Activated CD8-positive, alpha-beta T cell treated with anti-CD3 and anti-CD28 coated beads, Interleukin-2, amount 10 ng/mL, durations not matched to agents 7 days and 5 days (primary cell): Measurements from ENCODE around the gene KRTAP2-1. TPM values are rescaled to one million over a fixed set of nuclear protein-coding genes. Genes with fewer than 3 reads are reported as not detected.
"Not testable (repeated sequence)": the region's sequence is repeated elsewhere in the genome, so short reads cannot be mapped to it uniquely, and the experiment has no call there.

ENCODE experiments used
- ATAC-seq: fragments of 150-1000 bp; cut with Tn5 transposase; one replicate; pipeline ENCODE4 v1.10.0; 2021; ENCODE audit warnings: moderate library complexity
- CTCF ChIA-PET: fragments of 350-600 bp; sonication (Branson Sonifier 250); formaldehyde crosslinking; loops from one replicate; lab custom pipeline; 2021; ENCODE audit warnings: antibody characterized with exemption; lab: Charles Lee
- POLR2A ChIA-PET: fragments of 350-600 bp; sonication (Branson Sonifier 250); formaldehyde crosslinking; loops from one replicate; lab custom pipeline; 2021; ENCODE audit warnings: antibody characterized with exemption; lab: Charles Lee
- DNase-seq: peaks from one replicate; pipeline ENCODE4 v3.0.0-alpha.2; 2020
- H3K27ac Mint-ChIP-seq: one replicate; pipeline ENCODE4 v1.8.0; 2021; ENCODE audit warnings: mild to moderate bottlenecking, mixed read lengths
- H3K27me3 Mint-ChIP-seq: one replicate; pipeline ENCODE4 v1.8.0; 2021; ENCODE audit warnings: low read depth, mixed read lengths
- H3K36me3 Mint-ChIP-seq: one replicate; pipeline ENCODE4 v1.8.0; 2021; ENCODE audit warnings: low read depth, mixed read lengths
- H3K4me1 Mint-ChIP-seq: one replicate; pipeline ENCODE4 v1.8.0; 2021; ENCODE audit warnings: low read depth, mixed read lengths
- H3K4me3 Mint-ChIP-seq: one replicate; pipeline ENCODE4 v1.8.0; 2021; ENCODE audit warnings: mild to moderate bottlenecking, mixed read lengths
- H3K9me3 Mint-ChIP-seq: one replicate; pipeline ENCODE4 v1.8.0; 2022; ENCODE audit warnings: mixed read lengths; ENCODE audit not compliant: insufficient read depth
- total RNA-seq, 2 experiments: library from RNA; stranded (reverse); gene quantifications; one replicate each; pipeline ENCODE4 v1.2.3, GENCODE V29; 2021

The KRTAP2-1 gene
- total RNA-seq, 2 experiments from 2014 or later: not detected

DNA sequence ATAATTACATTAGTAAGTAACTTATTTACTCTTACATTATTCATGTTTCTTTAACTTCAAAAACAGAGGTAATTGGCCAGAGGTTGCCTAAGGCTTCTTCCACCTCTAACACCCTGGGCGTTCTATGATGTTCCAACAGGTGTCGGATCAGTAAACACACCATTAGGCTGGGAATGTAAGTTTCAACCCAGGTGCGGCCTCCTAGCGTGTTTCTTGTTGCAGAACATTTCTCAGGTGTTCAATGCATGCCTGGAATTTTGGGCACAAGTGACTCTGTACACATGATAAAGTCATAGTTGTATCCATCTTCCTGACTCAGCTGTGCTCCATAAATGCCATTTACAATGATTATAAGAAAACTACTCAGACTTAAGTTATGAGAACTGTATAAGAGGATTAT lies 6.9 kb upstream of the KRTAP2-1 start:
- Mint-ChIP-seq H3K4me1 (no peaks in the 10 kb centered on the region), H3K9me3 (no peaks in the 10 kb centered on the region), H3K27me3 (peaks cover 31% of the 10 kb centered on the region), H3K36me3 (no peaks in the 10 kb centered on the region), H3K4me3 (no peak overlapping the region), H3K27ac (no peak overlapping the region)
- DNase-seq (no peak), ATAC-seq (no peak)
- ChIA-PET CTCF (no interaction called here), POLR2A (no interaction called here)

DNA sequence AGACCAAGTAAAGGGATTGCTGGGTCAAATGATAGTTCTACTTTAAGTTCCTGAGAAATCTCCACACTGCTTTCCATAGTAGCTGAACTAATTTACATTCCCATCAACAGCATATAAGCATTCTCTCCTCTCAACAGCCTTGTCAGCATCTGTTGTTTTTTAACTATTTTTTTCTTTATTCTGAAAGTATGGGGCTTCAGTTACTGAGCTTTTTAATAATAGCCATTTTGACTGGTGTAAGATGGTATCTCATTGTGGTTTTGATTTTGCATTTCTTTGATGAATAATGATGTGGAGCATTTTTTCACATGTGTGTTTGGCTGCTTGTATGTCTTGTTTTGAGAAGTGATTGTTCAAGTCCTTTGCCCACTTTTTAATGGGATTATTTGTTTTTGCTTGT lies 5.5 kb upstream of the KRTAP2-1 start:
- Mint-ChIP-seq H3K4me3 (no peak overlapping the region), H3K27me3 (peaks cover 28% of the 10 kb centered on the region), H3K9me3 (no peaks in the 10 kb centered on the region), H3K4me1 (no peaks in the 10 kb centered on the region), H3K36me3 (no peaks in the 10 kb centered on the region), H3K27ac (no peak overlapping the region)
- ATAC-seq (no peak), DNase-seq (no peak)
- ChIA-PET CTCF (no interaction called here), POLR2A (no interaction called here)

DNA sequence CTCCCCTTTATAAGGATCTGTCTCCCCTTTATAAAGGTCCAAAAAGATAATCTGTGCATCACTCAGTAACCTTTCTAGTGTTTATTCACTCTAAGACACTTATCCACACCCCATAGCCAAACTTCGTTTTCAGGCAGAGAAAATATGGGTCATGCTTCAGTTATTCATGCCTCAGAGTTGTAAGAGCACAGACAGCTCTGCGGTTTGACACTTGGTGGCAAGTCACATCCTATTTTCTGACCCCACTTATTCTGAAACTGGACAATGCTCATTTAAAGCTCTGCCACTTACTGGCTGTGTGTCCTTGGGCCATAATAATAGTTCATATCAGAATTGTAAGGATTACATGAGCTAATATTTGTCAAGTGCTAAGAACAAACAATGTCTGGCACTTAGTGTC lies 2.0 kb upstream of the KRTAP2-1 start:
- Mint-ChIP-seq H3K27me3 (peaks cover 32% of the 10 kb centered on the region), H3K4me3 (no peak overlapping the region), H3K4me1 (no peaks in the 10 kb centered on the region), H3K27ac (no peak overlapping the region), H3K36me3 (no peaks in the 10 kb centered on the region), H3K9me3 (no peaks in the 10 kb centered on the region)
- no peak for DNase-seq
- ChIA-PET CTCF (no interaction called here), POLR2A (no interaction called here)
- no peak for ATAC-seq

DNA sequence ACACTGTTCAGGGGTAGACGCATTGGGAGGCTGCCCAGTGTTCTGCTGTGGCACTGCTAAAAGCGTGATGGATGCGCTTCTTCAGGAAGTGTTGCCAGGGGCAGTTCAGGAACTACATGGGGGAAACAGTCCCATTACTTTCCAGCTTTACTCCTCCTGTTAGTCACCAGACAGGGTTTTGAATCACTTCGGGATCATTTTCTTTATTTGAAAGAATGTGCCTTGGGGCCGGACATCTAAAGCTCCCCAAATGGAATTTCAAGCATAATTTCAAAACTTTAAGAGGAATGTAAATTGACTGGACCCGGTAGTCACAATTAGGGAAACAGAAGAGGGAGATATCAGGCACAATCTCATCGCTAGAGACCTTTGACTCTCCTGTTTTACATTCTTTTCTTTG lies 1.3 kb upstream of the KRTAP2-1 start:
- ChIA-PET POLR2A (interaction anchor here (0.7 kb wide), 1 partner anchor 137 kb away, joined by 3 read pairs; no protein-coding TSS in a partner anchor), CTCF (no interaction called here)
- Mint-ChIP-seq H3K27ac (no peak overlapping the region), H3K9me3 (peaks cover 2% of the 10 kb centered on the region), H3K27me3 (peaks cover 30% of the 10 kb centered on the region), H3K4me1 (no peaks in the 10 kb centered on the region), H3K4me3 (no peak overlapping the region), H3K36me3 (no peaks in the 10 kb centered on the region)
- ATAC-seq (no peak), DNase-seq (no peak)

DNA sequence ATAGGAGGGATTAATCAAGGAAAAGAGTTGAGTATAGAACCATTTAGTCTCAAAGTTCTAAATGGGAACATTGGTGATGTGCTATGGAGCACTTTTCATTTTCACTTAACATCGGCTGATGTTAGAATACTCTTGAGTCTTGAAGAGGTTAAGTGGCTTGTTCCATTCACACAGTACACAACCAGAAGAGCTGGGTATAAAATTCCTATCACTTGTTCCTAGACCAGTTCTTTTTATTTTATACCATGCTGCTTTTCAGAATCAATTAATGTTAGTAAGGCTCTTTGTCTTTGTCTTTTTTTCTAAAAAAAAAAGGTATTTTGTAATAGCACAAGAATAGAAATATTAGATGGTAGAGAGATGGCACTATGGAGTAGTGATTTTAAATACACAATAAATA lies 4.2 kb downstream of the KRTAP2-1 start:
- Mint-ChIP-seq H3K9me3 (peaks cover 8% of the 10 kb centered on the region), H3K4me3 (no peak overlapping the region), H3K36me3 (no peaks in the 10 kb centered on the region), H3K27me3 (peaks cover 18% of the 10 kb centered on the region), H3K4me1 (no peaks in the 10 kb centered on the region), H3K27ac (no peak overlapping the region)
- CTCF ChIA-PET: no interaction called here
- DNase-seq (no peak), ATAC-seq (no peak)
- POLR2A ChIA-PET: no interaction called here

DNA sequence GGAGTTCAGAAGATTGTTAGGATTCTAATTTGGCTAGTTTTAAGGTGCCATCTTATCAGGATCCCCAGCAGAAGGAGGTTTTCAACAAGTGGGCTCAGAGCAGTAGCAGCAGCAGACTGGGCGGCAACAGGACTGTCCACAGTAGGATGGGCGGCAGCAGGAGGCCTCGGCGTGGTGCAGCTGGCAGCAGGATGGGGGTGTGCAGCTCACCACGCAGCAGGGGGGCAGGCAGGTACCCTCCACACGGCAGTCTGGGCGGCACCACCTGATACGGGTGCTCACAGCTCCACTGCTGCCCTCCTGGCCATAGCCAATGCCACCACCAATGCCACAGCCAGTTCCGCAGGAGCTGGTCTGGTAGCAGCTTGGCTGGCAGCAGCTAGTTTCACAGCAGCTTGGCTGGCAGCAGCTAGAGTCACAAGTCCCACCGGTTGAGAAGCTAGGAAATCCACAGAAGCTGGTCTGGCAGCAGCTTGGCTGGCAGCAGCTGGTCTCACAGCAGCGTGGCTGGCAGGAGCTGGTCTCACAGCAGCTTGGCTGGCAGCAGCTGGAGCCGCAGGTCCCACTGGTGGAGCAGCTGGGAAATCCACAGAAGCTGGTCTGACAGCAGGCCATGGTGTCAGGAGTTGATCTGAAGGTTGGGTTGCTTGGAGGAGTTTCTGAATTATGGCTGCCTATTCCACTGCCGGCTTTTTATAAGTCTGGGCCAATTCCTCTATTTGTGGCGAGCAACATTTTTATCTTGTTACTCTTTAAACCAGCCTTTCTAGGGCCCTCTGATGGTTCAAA lies 6.1 kb downstream of the KRTAP2-1 start, which contains the start of gene KRTAP1-1:
KRTAP1-1 (minus strand) TSS at position 668 of the 789 bp plus-strand sequence; CDS start at position 615, 53 bp downstream.
- H3K4me3 Mint-ChIP-seq, H3K9me3 Mint-ChIP-seq, ATAC-seq, H3K4me1 Mint-ChIP-seq, H3K36me3 Mint-ChIP-seq, H3K27ac Mint-ChIP-seq, CTCF ChIA-PET, DNase-seq, POLR2A ChIA-PET: not testable (repeated sequence)
- peaks cover 17% of the 10 kb centered on the region for H3K27me3 Mint-ChIP-seq

DNA sequence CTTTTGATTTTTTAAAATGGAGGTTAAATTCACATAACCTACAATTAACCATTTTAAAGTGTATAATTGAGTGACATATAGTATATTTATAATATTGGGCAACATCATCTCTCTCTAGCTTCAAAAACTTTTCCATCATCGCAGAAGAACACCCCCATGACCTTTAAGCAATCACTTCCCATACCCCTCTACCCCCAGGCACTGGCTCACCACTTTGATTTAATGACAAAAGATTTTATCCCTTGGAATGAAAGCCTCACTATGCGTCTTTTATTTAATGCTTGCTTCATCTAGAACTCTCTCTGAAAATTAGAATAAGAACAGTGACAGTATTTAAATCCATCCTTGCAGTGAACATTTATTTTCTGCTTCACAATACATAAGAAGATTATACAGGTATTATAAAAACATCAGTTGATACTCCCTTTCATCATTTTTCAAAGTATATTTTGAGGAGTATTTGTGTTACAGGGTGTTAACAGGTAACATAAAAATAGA lies 9.2 kb downstream of the KRTAP2-1 start:
- no peak overlapping the region for H3K27ac Mint-ChIP-seq
- H3K4me3 Mint-ChIP-seq: no peak overlapping the region
- POLR2A ChIA-PET: no interaction called here
- CTCF ChIA-PET: no interaction called here
- ATAC-seq (no peak), DNase-seq (no peak)
- H3K36me3 Mint-ChIP-seq: no peaks in the 10 kb centered on the region
- H3K4me1 Mint-ChIP-seq: no peaks in the 10 kb centered on the region
- H3K9me3 Mint-ChIP-seq: peaks cover under 1% of the 10 kb centered on the region
- H3K27me3 Mint-ChIP-seq: peaks cover 11% of the 10 kb centered on the region

DNA sequence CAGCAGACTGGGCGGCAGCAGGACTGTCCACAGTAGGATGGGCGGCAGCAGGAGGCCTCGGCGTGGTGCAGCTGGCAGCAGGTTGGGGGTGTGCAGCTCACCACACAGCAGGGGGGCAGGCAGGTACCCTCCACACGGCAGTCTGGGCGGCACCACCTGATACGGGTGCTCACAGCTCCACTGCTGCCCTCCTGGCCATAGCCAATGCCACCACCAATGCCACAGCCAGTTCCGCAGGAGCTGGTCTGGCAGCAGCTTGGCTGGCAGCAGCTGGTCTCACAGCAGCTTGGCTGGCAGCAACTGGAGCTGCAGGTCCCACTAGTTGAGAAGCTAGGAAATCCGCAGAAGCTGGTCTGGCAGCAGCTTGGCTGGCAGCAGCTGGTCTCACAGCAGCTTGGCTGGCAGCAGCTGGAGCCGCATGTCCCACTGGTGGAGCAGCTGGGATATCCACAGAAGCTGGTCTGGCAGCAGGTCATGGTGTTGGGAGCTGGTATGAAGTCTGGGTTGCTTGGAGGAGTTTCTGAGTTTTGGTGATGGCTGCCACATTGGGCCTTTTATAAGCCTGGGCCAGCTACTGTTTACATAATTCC lies 12.7 kb downstream of the KRTAP2-1 start, which contains the start of gene KRTAP1-3:
KRTAP1-3 (minus strand) TSS at position 529 of the 590 bp plus-strand sequence; CDS start at position 476, 53 bp downstream.
- ATAC-seq, H3K4me3 Mint-ChIP-seq, H3K4me1 Mint-ChIP-seq, POLR2A ChIA-PET, H3K36me3 Mint-ChIP-seq, H3K9me3 Mint-ChIP-seq, CTCF ChIA-PET, H3K27ac Mint-ChIP-seq, H3K27me3 Mint-ChIP-seq, DNase-seq: not testable (repeated sequence)

DNA sequence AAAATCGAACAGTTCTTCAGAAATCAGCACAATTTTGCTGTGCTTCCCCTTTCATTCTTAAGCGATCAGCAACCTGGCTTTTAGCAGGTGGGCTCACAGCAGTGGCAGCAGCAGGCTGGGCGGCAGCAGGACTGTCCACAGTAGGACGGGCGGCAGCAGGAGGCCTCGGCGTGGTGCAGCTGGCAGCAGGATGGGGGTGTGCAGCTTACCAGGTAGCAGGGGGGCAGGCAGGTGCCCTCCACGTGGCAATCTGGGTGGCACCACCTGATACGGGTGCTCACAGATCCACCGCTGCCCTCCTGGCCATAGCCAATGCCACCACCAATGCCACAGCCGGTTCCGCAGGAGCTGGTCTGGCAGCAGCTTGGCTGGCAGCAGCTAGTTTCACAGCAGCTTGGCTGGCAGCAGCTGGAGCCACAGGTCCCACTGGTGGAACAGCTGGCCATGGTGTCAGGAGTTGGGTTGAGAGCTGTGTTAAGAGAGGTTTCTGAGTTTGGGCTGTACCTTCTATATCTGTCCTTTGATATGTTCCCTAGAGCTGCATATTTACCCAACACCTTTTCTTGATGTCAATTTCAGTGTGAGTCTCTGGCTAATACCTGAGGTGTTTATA lies 17.4 kb downstream of the KRTAP2-1 start, which contains the start of gene KRTAP1-4:
KRTAP1-4 (minus strand) TSS at position 563 of the 613 bp plus-strand sequence; CDS start at position 446, 117 bp downstream.
- Mint-ChIP-seq H3K36me3 (no peaks in the 10 kb centered on the region), H3K4me1 (peaks cover 2% of the 10 kb centered on the region), H3K4me3 (no peak within 1 kb of the TSS), H3K27me3 (peaks cover 10% of the 10 kb centered on the region), H3K9me3 (no peaks in the 10 kb centered on the region), H3K27ac (no peak within 1 kb of the TSS)
- CTCF ChIA-PET: no interaction called here
- DNase-seq (no peak), ATAC-seq (no peak)
- POLR2A ChIA-PET: no interaction called here

DNA sequence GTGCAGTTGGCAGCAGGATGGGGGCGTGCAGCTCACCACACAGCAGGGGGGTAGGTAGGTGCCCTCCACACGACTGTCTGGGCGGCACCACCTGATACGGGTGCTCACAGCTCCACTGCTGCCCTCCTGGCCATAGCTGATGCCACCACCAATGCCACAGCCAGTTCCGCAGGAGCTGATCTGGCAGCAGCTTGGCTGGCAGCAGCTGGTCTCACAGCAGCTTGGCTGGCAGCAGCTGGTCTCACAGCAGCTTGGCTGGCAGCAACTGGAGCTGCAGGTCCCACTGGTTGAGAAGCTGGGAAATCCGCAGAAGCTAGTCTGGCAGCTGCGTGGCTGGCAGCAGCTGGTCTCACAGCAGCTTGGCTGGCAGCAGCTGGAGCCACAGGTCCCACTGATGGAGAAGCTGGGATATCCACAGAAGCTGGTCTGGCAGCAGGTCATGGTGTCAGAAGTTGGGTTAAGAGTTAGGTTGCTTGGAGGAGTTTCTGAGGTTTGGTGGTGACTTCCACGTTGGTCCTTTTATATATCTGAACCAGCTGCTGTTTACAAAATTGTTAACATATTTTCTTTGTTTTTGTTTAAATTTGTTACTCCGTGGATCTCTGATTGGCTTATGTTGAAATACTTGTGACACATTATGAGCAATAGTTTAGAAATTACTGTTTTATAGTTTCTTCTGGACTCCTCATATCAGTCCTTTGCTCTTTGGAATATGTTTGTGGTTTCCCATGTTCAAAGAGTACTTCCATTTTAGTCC lies 20.2 kb downstream of the KRTAP2-1 start, which contains the start of gene KRTAP1-5:
KRTAP1-5 (minus strand) TSS at position 494 of the 757 bp plus-strand sequence; CDS start at position 441, 53 bp downstream.
- ChIA-PET CTCF (no interaction called here), POLR2A (no interaction called here)
- Mint-ChIP-seq H3K27me3 (peaks cover 20% of the 10 kb centered on the region), H3K9me3 (no peaks in the 10 kb centered on the region), H3K4me3 (no peak within 1 kb of the TSS), H3K4me1 (peaks cover 4% of the 10 kb centered on the region), H3K36me3 (no peaks in the 10 kb centered on the region), H3K27ac (no peak within 1 kb of the TSS)
- ATAC-seq (no peak), DNase-seq (no peak)

DNA sequence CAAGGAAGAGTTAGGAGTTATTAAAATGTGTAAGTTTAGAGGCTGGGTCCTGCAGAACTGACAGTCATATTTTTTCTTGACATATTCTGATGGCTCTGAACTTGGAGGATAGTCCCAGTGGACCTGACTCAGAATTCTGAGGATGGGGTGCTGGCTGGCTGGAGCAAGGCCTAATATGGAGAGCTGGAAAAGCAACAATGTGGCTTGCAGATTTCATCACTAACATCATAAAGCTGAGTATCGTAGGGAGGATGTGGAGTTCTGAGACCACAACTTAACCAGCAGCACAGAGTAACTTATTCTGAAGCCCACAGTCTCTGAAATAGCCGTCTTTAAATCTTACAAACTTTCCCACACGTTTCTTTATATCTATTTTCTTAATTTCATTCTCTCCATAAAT lies 22.4 kb downstream of the KRTAP2-1 start:
- DNase-seq (no peak), ATAC-seq (no peak)
- ChIA-PET POLR2A (no interaction called here), CTCF (interaction anchor here (0.9 to 1.5 kb wide), 3 partner anchors 9 to 221 kb away, joined by 3 read pairs; no protein-coding TSS in a partner anchor)
- no peaks in the 10 kb centered on the region for H3K36me3 Mint-ChIP-seq
- H3K27me3 Mint-ChIP-seq: peaks cover 19% of the 10 kb centered on the region
- H3K27ac Mint-ChIP-seq: no peak overlapping the region
- no peak overlapping the region for H3K4me3 Mint-ChIP-seq
- H3K9me3 Mint-ChIP-seq: no peaks in the 10 kb centered on the region
- peaks cover 4% of the 10 kb centered on the region for H3K4me1 Mint-ChIP-seq
